ENCODE measurements around the gene ETV6.
"Not testable (repeated sequence)": the region's sequence is repeated elsewhere in the genome, so short reads cannot be mapped to it uniquely, and the experiment has no call there.

ETV6 gene

GRCh38 chr12:11621797-11622423, 27.6 kb upstream of the ETV6 start:
- no peak for DNase-seq (ENCODE audit: low spot score)
- TF ChIP-seq, protein P1, sequence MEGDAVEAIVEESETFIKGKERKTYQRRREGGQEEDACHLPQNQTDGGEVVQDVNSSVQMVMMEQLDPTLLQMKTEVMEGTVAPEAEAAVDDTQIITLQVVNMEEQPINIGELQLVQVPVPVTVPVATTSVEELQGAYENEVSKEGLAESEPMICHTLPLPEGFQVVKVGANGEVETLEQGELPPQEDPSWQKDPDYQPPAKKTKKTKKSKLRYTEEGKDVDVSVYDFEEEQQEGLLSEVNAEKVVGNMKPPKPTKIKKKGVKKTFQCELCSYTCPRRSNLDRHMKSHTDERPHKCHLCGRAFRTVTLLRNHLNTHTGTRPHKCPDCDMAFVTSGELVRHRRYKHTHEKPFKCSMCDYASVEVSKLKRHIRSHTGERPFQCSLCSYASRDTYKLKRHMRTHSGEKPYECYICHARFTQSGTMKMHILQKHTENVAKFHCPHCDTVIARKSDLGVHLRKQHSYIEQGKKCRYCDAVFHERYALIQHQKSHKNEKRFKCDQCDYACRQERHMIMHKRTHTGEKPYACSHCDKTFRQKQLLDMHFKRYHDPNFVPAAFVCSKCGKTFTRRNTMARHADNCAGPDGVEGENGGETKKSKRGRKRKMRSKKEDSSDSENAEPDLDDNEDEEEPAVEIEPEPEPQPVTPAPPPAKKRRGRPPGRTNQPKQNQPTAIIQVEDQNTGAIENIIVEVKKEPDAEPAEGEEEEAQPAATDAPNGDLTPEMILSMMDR (IDR thresholded peaks at IDR 0.05; ENCODE audit: extremely low read depth, missing control alignments) = no peak

- DNase-seq (ENCODE audit: low spot score) = no peak
- TF ChIP-seq, protein P1 (IDR thresholded peaks at IDR 0.05; ENCODE audit: extremely low read depth, missing control alignments) = no peak
Observed at GRCh38 chr12:11622876-11623281, 26.6 kb upstream of the ETV6 start.

- no peak for DNase-seq (ENCODE audit: low spot score)
Observed at GRCh38 chr12:11623382-11623781, 26.1 kb upstream of the ETV6 start.

DNA sequence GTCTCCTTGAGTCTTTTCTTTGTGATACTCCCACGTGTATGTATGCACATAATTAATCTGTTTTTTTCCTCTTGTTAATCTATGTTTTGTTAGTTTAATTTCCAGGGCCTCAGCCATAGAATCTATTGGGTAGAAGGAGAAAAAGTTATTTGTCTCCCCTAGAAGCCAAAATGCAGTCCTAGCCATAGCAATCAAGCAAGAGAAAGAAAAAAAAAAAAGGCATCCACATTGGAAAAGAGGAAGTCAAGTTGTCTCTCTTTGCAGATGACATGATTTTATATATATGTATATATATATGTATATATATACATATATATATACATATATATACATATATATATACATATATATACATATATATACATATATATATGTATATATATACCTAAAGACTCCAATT, 25.4 kb upstream of the ETV6 start:
- no peak for DNase-seq (ENCODE audit: low spot score)
- TF ChIP-seq, protein P1 (IDR thresholded peaks at IDR 0.05; ENCODE audit: extremely low read depth, missing control alignments) = no peak

More at GRCh38 chr12:11623382-11623781, 26.1 kb upstream of the ETV6 start:
- TF ChIP-seq, protein P1 (IDR thresholded peaks at IDR 0.05; ENCODE audit: extremely low read depth, missing control alignments) = no peak

GRCh38 chr12:11627709-11628108, 21.8 kb upstream of the ETV6 start:
- DNase-seq (ENCODE audit: low spot score) = not testable (repeated sequence)

- TF ChIP-seq, protein P1 (IDR thresholded peaks at IDR 0.05; ENCODE audit: extremely low read depth, missing control alignments) = no peak
- DNase-seq (ENCODE audit: low spot score) = no peak
Observed at GRCh38 chr12:11628353-11628752, 21.1 kb upstream of the ETV6 start.

DNA sequence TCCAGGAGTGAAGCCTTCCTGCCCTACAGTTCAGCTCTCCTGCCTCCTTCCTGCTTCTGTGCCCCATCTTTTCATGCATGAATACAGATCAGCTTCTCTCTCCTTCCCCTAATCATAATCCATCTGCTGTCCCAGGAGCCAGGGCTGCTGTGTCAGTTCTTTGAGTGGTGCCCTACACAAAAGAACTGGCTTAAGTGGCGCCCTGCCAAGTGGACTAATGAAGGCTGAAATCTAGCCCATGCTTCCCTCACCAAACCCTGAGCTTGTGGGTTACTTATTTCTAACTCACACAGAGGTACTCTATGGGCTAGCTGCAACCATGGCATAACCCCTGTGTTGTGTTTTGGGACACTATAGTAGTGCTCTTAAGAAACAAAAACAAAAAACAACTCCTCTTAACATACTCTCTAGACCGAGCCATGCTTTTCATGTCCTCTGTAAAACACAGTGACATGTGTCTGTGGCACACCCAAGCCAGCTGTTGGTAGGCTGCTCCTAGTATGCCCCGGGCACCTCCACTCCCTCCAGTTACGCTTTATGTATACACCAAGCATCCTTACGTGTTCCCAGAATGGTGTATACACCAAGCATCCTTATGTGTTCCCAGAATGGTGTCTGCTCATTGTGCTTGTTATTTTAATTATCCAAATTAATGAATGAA, 19.3 kb upstream of the ETV6 start:
- no peak for DNase-seq (ENCODE audit: low spot score)
- TF ChIP-seq, protein P1 (IDR thresholded peaks at IDR 0.05; ENCODE audit: extremely low read depth, missing control alignments) = no peak

GRCh38 chr12:11631288-11631687, 18.2 kb upstream of the ETV6 start:
- TF ChIP-seq, protein P1 (IDR thresholded peaks at IDR 0.05; ENCODE audit: extremely low read depth, missing control alignments) = no peak
- DNase-seq (ENCODE audit: low spot score) = no peak

GRCh38 chr12:11631881-11632280, 17.6 kb upstream of the ETV6 start:
- not testable (repeated sequence) for DNase-seq (ENCODE audit: low spot score)
